ENCODE results near the gene GLIS1. TPM values are rescaled to one million over a fixed set of nuclear protein-coding genes. Genes with fewer than 3 reads are reported as not detected.

The GLIS1 gene
- total RNA-seq, 4 donors from 2014 or later: 0.59 to 3.9 (median 0.75) TPM

DNA sequence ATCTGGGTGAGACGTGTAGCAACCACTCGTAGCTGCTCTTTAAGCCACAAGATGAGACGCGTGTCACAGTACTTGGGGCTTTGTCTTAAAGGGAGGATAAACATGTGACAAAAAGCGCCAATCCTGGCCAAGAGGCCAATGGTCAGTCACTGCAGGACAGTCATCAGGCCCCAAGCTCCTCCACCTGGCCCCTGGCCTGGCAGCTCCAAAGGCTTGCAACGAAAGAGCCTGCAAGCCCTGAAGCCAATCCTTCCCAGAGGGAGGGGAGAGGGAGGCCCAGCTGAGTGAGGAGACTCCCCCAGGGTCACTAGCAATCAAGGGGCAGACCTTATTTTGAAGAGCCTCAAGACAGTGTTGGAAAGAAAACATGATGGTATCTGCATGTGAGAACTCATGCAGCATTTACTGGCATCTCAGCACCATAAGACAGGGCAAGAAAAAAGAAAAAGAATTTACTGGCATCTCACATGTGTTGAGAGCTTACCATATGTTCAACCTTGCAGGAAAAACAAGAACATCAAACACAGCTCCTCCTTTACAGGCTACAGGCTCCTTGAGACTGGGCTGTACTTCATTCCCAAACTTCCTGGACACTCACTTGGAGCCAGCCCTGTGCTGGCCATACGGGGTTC is 11.4 kb downstream of the GLIS1 start:
- H3K27me3 ChIP-seq: no peaks in the 10 kb centered on the region
- no peak overlapping the region for H3K27ac ChIP-seq
- no peak for DNase-seq (ENCODE audit: low spot score in 2 of 2)
- H3K36me3 ChIP-seq: no peaks in the 10 kb centered on the region
- H3K4me1 ChIP-seq: no peaks in the 10 kb centered on the region
- no peaks in the 10 kb centered on the region for H3K9me3 ChIP-seq
- no peak overlapping the region for H3K4me3 ChIP-seq
- 87 to 94% methylated on average over 7 of the region's 7 CpGs for WGBS, 2 donors
- TF ChIP-seq POLR2A (IDR thresholded peaks at IDR 0.05) (no peak), CTCF (IDR thresholded peaks at IDR 0.05) (no peak), EP300 (IDR thresholded peaks at IDR 0.05) (no peak)

DNA sequence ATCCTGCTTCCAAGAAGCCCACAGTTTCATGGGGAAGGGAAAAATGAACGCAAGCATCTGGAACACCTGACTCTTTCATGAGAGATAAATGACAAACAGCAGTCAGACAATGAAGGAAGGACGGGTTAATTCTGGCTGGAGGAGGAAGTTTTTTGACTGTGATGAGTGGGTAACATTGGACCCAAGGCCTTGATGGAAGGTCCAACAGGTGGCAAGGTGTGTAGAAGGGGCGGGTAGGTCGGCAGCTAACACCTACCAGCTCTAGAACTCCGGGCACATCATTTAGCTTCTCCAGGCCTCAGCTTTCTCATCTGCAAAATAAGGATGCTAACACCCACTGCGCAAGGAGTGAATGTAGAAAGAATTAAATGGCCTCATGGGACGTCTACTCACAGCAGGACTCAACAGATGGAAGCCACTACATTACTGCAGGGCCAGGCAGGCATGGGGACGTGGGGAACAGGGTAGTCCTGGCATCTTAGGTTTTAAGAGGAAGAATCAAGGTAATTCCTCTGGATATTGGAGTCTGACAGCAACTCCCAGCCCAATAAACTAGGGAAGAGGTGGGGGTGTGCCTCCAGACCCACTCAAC is 12.9 kb downstream of the GLIS1 start:
- WGBS, 2 donors: 89 to 92% methylated on average over 8 of the region's 8 CpGs
- no peaks in the 10 kb centered on the region for H3K27me3 ChIP-seq
- no peaks in the 10 kb centered on the region for H3K9me3 ChIP-seq
- no peak for DNase-seq (ENCODE audit: low spot score in 2 of 2)
- H3K36me3 ChIP-seq: no peaks in the 10 kb centered on the region
- H3K4me3 ChIP-seq: no peak overlapping the region
- TF ChIP-seq POLR2A (IDR thresholded peaks at IDR 0.05) (no peak), CTCF (IDR thresholded peaks at IDR 0.05) (no peak), EP300 (IDR thresholded peaks at IDR 0.05) (no peak)
- no peak overlapping the region for H3K27ac ChIP-seq
- no peaks in the 10 kb centered on the region for H3K4me1 ChIP-seq

GRCh38 chr1:53725238-53725689 is 13.7 kb downstream of the GLIS1 start:
- no peaks in the 10 kb centered on the region for H3K36me3 ChIP-seq
- DNase-seq (ENCODE audit: low spot score in 2 of 2): no peak
- TF ChIP-seq POLR2A (IDR thresholded peaks at IDR 0.05) (no peak), EP300 (IDR thresholded peaks at IDR 0.05) (no peak), CTCF (IDR thresholded peaks at IDR 0.05) (no peak)
- H3K4me1 ChIP-seq: no peaks in the 10 kb centered on the region
- H3K4me3 ChIP-seq: no peak overlapping the region
- no peaks in the 10 kb centered on the region for H3K9me3 ChIP-seq
- H3K27me3 ChIP-seq: no peaks in the 10 kb centered on the region
- WGBS, 2 donors: 39 to 56% methylated on average over 6 of the region's 6 CpGs
- H3K27ac ChIP-seq: no peak overlapping the region

GRCh38 chr1:53722025-53722424 is 16.9 kb downstream of the GLIS1 start:
- H3K27ac ChIP-seq: no peak overlapping the region
- 58 to 65% methylated on average over 1 of the region's 1 CpG for WGBS, 2 donors

More at GRCh38 chr1:53722025-53722424, 16.9 kb downstream of the GLIS1 start:
- no peak for TF ChIP-seq POLR2A (IDR thresholded peaks at IDR 0.05)
- no peak for TF ChIP-seq CTCF (IDR thresholded peaks at IDR 0.05)
- TF ChIP-seq EP300 (IDR thresholded peaks at IDR 0.05): no peak
- Histone ChIP-seq H3K27me3 (no peaks in the 10 kb centered on the region), H3K9me3 (no peaks in the 10 kb centered on the region), H3K4me1 (no peaks in the 10 kb centered on the region), H3K36me3 (no peaks in the 10 kb centered on the region), H3K4me3 (no peak overlapping the region)
- no peak for DNase-seq (ENCODE audit: low spot score in 2 of 2)
